Forelimb muscle (tissue), 1 donor: ENCODE measurements around the gene APOM. TPM values are rescaled to one million over a fixed set of nuclear protein-coding genes. Genes with fewer than 3 reads are reported as not detected.

ENCODE experiments used
- DNase-seq: peaks from one replicate; pipeline ENCODE4 v3.0.0-alpha.2; 2013; ENCODE audit warnings: low read depth
- polyA plus RNA-seq: library from polyadenylated mRNA; unstranded; fragments of 120-200 nt; gene quantifications from one replicate; pipeline ENCODE4 v1.2.1, GENCODE V29; 2013; ENCODE audit not compliant: insufficient read length

APOM gene
- polyA plus RNA-seq, 1 donor = 4.3 TPM

DNA sequence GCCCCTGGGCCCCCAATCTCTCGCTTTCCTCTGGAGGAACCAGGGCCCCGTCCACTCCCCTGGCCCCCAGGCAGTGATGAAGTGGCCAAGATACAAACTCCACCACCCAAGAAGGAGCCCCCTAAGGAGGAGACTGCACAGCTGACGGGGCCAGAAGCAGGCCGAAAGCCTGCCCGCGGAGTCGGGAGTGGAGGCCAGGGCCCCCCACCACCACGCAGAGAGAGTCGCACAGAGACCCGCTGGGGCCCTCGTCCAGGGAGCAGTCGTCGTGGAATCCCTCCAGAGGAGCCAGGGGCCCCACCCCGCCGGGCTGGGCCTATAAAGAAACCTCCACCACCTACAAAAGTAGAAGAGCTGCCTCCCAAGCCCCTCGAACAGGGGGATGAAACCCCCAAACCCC, 24.5 kb upstream of the APOM start:
- no peak for DNase-seq

DNA sequence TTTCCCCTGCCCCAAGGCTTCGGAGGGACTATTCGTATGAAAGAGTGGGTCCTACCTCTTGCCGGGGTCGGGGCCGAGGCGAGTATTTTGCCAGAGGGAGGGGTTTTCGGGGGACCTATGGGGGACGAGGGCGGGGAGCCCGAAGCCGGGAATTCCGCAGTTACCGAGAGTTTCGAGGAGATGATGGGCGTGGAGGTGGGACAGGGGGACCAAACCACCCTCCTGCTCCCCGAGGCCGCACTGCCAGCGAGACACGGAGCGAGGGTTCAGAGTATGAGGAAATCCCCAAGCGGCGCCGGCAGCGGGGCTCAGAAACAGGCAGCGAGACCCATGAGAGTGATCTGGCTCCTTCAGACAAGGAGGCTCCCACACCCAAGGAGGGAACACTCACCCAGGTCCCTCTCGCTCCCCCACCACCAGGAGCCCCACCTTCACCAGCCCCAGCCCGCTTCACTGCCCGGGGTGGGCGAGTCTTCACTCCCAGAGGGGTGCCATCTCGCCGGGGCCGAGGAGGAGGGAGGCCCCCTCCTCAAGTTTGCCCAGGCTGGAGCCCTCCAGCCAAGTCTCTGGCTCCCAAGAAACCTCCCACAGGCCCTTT, 23.9 kb upstream of the APOM start:
- DNase-seq = no peak

DNA sequence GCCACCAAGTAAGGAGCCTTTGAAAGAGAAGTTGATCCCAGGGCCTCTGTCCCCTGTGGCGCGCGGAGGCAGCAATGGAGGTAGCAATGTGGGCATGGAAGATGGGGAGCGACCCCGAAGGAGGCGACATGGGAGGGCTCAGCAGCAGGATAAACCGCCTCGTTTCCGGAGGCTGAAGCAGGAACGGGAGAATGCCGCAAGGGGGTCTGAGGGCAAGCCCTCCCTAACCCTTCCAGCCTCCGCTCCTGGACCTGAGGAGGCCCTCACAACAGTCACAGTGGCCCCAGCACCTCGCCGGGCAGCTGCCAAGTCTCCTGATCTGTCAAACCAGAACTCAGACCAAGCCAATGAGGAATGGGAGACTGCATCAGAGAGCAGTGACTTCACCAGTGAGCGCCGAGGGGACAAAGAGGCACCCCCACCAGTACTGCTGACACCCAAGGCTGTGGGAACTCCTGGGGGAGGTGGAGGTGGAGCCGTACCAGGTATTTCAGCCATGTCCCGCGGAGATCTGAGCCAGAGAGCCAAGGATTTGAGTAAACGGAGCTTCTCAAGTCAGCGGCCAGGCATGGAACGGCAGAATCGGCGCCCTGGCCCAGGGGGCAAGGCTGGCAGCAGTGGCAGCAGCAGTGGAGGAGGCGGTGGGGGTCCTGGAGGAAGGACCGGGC, 23.3 kb upstream of the APOM start:
- no peak for DNase-seq

DNA sequence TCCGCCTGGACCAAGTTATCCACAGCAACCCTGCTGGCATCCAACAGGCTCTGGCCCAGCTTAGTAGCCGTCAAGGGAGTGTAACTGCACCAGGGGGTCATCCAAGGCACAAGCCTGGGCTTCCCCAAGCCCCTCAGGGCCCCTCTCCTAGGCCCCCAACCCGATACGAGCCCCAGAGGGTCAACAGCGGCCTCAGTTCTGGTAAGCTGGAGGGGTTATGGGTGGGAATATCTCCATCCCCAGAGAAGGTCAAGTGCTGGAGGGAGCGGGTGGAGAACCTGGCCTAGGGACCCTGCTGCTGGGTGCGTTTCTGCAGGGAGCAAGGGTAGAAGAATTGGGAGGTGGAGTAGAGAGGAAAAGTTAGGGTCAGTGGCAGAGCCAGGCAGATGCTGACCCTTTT, 22.2 kb upstream of the APOM start:
- no peak for DNase-seq

DNA sequence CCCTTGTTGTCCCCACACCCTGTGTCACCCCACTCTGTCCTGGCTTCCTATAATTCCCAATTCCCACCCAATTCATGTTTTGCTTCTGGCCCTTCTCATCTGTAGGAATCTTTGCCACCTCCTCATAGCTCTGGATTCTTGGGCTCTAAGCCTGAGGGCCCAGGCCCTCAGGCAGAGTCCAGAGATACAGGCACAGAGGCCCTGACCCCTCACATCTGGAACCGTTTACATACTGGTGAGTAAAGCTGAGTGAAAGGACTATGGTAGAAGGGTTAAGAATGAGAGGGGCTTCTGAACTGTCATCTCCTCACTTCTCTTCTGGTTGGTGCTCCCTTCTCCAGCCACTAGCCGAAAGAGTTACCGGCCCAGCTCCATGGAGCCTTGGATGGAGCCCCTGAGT, 21.6 kb upstream of the APOM start:
- no peak for DNase-seq

DNA sequence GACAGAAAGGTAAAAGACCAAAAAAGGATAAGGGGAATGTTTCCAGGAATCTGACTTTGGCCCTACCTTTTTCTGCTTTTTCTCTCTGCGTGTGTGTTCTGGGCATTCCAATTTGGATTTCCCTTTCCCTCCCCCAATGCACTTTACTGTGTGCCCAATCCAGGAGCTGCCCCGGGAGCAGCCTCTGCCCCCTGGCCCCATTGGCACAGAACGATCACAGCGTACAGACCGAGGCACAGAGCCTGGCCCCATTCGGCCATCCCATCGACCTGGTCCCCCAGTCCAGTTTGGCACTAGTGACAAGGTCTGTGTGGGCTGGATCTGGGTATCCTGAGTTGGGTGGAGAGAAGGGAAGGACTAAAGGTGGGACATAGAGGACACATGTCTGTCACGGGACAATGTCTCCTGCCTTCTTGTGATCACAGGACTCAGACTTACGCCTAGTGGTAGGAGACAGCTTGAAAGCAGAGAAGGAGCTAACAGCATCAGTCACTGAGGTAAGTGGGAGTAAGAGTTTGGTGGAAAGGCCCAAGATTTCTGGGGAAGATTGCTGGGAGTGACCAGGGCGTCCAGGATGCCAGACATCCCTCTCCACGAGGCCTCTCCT, 20.6 kb upstream of the APOM start:
- no peak for DNase-seq

DNA sequence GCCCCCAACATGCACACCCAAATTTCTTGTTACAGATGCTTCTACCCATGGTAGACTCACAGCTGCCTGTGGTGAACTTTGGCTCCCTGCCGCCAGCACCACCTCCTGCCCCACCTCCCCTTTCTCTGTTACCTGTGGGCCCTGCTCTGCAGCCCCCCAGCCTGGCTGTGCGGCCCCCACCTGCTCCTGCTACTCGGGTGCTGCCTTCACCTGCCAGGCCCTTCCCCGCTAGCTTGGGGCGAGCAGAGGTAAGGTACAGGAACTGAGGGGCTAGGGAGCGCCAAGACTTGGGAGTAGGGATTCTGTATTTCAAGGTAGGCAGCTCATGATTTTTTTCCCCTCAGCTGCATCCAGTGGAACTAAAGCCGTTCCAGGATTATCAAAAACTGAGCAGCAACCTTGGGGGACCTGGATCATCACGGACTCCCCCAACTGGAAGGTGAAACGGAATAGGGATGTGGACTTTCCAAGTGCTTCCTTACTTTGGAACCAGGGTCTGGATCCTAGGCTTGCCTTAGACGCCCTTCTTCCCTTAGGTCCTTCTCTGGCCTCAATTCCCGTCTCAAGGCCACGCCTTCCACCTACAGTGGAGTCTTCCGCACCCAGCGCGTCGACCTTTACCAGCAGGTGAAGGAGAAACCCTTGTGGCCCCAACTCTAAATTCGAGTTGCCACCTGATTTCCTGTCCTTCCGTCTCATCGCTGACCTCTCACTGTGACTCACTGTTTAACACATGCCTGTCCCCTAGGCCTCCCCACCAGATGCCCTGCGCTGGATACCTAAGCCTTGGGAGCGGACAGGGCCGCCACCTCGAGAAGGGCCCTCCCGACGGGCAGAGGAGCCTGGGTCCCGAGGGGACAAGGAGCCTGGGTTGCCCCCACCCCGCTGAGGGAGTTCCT, 18.7 kb upstream of the APOM start:
- DNase-seq = no peak

DNA sequence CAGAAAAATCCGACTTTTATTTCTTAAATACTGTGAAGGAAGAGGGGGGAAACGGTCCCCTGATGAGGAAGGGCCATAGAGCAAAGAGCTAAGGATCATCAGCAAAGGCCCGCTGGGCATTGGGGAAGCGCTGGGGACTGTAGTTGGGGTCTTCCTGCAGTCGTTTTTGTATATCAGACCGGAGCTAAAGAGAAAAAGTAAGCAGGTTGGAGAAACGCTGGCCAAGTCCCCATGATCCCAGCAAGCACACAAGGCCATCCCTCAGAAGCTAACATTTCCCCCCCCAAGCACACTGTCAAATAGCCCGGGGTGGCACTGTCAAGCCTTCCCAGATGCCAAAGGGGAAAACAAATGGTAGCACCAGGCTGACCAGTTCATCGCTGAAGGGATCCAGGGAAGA, 16.7 kb upstream of the APOM start:
- DNase-seq = no peak

DNA sequence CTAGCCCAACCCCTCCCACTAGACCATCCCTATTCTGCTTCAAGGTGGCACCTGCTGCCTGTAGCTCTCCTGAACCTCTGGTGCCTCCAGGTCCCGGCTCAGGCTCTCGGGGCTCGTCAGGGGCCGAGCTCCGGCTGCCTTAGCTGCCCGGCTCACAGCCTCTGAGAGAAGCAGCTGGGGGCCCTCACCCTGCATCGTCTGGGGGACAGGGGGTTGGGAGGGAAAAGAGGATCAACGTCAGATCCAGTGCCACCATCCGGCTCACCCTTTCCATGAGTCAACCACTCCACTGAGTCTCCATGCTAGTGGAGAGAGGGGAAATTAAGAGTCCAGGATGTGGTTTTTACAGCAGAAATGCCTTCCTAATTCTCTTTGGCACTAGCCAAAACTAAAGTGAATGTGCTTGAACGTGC, 16.2 kb upstream of the APOM start:
- DNase-seq = no peak

DNA sequence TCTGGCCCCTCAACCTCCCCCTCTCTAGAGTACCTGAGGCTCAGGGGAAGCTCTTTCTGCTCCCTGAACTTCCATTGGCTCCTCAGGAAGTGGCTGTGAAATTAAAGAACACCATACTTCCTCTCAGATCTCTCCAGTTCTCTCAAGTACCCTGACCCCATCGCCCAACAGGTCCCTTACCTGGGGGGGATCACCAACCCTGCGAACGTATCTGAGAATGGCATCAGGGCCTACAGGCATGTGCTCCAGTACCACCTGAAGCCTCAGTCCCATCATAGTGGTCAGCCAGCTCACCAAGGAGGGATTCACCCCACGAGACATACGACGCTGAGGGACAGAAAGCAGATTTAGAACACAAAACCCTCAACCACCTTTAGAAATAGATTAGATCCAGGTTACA, 15.1 kb upstream of the APOM start:
- no peak for DNase-seq

DNA sequence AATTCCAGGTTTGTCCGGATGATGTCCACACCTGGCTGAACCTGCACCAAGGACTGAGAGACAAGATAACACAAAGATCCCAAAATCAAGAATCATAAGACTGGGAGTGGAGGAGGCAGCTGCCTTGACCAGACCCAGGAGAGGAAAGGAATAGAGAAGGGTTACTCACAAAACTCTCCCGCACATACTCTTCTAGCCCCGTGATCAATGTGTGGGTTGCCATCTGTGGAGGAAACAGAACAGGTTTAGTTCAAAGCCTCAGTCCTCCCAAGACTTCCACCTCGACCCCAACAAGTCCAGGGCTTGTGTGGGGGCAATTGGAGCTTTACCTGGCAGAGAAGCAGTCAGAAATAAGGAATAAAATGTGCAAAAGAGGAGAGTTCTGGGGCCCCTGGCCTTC, 14.3 kb upstream of the APOM start:
- DNase-seq = no peak

DNA sequence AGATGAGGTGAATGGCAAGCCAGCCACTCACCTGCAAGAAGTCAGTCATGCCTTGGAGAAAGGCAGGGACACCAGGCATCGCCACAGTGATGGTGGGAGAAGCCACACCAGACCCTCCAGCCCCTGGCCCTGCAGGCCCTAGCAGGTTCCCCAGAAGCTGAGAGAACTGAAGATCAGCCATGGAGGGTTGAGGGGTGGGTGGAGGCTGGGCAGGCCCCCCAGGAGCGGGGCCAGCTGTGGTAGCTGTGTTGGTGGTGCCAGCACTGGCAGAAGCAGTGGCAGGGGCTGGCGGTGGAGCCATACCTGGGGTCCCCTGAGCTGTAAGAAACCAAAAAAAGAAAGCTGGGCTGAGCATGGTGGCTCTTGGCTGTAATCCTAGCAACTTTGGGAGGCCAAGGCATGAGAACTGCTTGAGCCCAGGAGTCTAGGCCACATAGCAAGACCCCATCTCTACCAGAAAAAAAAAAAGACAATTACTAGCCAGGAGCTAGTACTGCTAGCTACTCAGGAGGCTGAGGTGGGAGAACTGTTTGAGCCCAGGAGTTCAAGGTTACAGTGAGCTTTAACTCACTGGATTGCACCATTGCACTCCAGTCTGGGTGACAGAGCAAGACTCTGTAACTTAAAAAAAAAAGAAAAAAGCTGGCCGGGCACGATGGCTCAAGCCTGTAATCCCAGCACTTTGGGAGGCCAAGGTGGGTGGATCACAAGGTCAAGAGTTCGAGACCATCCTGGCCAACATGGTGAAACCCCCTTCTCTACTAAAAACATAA, 12.7 kb upstream of the APOM start:
- no peak for DNase-seq

DNA sequence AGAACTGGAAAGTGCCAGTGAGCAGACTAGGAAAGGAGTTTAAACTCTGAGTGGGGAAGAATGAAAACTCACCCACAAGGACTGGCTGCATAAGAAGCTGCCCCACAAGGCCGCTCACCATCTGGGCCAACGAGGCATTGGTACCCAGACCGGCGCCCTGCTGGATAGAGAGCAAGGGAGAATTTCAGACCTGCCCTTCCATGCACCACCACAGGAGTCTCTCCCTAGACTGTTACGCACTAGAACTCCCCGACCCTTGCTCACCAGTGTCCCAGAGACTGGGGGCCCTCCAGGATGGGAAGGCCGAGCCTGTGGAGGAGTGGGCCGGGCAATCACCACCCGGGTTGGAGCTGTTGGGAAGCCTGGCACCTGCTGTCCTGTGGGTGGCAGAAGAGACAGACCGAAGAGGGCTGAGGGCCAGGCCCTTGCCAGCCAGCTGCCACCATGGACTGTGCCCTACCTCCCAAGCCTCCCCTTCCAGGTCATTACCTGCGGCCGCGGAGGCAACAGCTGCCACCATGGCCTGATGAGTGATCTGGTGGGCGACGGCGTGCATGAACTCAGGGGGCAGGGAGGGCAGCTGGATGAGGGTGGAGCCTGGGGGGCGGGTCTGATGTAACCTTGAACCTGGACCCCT, 11.8 kb upstream of the APOM start:
- DNase-seq = no peak

DNA sequence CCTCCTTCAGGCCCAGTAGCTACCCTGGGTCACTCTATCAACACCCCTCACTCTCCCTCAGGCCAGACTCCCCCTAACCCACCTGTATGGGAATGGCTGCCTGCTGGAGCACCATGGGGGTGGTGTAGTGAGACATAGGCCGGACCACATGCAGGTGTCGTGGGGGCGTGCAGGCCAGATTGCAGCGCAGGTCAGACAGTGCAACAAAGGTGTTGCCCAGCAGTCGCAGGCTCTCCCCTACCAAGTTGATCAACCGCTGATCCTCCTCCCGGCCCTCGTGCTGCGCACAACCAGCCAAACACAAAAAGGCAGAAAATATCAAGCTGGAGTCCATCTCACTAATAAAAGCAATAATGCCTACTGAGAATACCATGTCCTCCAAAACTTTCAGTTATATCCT, 10.4 kb upstream of the APOM start:
- DNase-seq = no peak

DNA sequence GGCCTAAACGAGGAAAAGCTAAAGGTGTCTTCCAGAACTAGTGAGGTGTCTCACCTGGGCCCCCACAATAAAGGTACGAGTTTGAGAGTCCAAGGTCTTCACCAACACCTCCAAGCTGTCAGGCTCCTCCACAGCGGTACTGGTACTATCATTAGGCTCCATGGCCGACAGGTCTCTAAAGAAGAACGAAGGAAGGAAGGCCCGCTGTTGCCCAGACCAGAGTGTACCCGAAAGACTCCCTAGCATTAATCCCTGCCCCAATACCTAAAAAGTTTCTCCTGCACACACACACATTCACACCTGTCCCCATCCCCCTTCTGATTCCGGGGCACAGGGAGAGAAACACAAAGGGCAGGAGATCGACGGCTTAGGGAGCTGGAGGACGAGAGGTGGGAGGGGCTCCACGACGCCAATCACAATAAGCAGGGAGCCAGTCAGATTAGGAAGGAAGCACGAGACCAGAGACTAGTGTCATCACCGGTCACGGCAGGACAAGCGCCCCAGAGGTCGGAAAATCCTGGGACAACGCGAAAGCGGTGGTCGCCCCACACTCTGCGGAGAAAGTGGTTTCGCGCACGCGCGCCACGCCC, 4.0 kb upstream of the APOM start:
- DNase-seq = peak; percentile 66

DNA sequence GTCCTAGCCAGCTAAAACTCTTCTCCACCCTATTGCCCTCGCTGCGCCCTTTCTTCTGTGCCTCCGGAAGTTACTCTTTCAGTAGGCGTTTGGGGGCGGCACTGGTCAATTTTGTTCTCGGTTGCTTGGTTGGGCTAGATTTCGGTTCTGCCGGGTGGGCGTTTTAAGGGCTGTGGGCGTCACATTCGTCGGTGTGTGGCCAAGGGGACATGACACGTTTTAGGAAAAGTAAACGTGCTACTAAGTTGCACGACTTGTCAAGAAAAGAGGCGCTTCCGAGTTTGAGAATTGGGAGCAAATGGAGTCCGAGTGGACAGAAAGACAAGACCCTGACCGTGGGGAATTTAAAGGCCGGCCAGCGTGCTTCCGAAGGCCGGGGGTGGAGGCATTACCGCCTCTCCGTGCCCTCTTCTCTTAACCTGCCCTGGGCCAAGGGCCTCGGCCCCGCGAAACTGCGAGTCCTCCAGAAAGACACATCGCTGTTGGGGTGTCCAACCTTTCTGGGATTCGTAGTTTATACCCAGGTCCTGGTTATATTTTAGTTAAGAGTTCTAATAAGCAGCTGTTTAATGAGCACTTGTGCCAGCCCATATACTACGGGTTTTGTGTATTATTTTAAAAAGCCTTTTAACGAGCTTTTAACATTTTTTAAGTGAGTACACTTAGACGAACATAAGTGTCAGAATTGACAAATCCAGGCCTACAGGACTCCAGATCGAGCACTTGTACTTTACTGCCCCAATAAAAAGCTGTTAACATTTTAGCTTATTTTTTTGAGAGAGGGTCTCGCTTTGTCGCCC, 2.6 kb upstream of the APOM start:
- DNase-seq = no peak

DNA sequence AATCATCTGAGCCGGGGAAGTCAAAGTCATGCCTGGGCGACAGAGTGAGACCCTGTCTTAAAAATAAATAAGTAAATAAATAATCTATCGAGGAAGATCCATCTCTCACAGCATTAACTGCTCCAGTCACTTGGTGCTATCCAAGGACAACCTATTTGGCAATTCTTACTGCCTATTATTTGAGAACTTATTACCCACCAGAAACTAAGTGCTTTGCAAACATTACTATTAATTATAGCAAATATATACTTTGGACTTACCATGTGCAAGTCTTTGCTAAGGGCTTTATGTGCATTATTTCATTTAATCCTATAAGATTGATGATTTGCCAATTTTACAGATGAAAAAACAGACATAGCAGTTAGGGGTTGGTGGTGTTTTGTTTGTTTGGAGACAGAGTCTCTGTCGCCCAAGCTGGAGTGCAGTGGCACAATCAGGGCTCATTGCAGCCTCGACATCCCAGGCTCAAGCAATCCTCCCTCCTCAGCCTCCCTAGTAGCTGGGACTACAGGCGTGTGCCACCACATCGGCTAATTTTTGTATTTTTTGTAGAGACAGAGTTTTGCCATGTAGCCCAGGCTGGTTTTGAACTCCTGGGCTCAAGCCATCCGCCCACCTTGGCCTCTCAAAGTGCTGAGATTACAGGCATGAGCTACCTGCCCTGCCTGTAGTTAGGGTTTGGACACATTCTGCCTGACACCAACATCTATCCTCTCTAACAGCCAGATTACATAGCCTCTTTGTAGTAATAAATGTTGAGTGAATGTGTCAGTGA, 933 bp upstream of the APOM start:
- DNase-seq = no peak

DNA sequence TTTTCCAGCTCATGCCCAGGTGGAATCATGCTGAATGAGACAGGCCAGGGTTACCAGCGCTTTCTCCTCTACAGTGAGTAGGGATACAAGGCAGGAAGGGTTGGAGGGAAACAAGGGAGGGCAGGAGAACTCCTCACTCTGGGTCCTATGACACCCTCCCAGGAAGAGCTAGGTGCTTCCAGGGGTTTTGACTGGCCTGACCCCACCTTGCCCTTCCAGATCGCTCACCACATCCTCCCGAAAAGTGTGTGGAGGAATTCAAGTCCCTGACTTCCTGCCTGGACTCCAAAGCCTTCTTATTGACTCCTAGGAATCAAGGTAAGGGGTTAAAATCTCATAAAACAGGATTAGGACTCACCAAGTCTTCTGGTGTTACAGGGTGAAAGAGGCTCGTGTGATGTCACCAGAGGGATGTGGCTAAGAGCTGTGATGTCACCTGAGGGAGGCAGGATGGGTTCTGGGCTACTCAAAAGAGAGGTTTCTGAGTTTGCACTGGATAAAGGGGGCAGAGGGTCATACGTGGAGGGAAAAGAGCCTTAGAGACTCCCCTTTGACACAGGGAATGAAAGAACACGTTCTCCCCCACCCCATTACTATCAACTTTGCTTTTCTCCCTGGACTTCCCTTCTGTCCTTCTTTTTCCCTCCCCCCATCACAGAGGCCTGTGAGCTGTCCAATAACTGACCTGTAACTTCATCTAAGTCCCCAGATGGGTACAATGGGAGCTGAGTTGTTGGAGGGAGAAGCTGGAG, 1.9 kb downstream of the APOM start:
- no peak for DNase-seq
